SK-N-SH treated with all-trans-retinoic acid at 6 μM for 48 hours (cell line): ENCODE measurements around the gene ELK4.

ENCODE experiments used
- ATAC-seq: fragments of 200-7000 bp; cut with Tn5 transposase; 3 replicates; pipeline ENCODE4 v1.9.1; 2020; ENCODE audit warnings: mild to moderate bottlenecking, moderate library complexity
- ARNTL ChIP-seq: fragments of 450-650 bp; formaldehyde crosslinking; IDR thresholded peaks from 2 replicates; pipeline ENCODE4 v1.5.0; 2020; ENCODE audit warnings: low read depth, mild to moderate bottlenecking, moderate library complexity, borderline replicate concordance
- BACH2 ChIP-seq: fragments of 250-450 bp; sonication (Bioruptor Pico); IDR thresholded peaks from 2 replicates; pipeline ENCODE4 v1.9.0; 2021; ENCODE audit warnings: mild to moderate bottlenecking, borderline replicate concordance
- CSDC2 ChIP-seq: fragments of 250-450 bp; sonication (Bioruptor Pico); IDR thresholded peaks from 2 replicates; pipeline ENCODE4 v1.5.0; 2020; ENCODE audit warnings: mild to moderate bottlenecking, moderate library complexity
- ESRRG ChIP-seq: fragments of 250-450 bp; sonication (Bioruptor Pico); IDR thresholded peaks from 2 replicates; pipeline ENCODE4 v1.6.1; 2021; ENCODE audit warnings: mild to moderate bottlenecking
- GLIS3 ChIP-seq: fragments of 250-450 bp; sonication (Bioruptor Pico); IDR thresholded peaks from 2 replicates; pipeline ENCODE4 v1.5.0; 2020; ENCODE audit warnings: mild to moderate bottlenecking, moderate library complexity
- ISL1 ChIP-seq: fragments of 250-450 bp; sonication (Bioruptor Pico); IDR thresholded peaks from 2 replicates; pipeline ENCODE4 v2.1.2; 2022; ENCODE audit warnings: mild to moderate bottlenecking, moderate library complexity
- PPARA ChIP-seq: fragments of 250-450 bp; sonication (Bioruptor Pico); IDR thresholded peaks from 2 replicates; pipeline ENCODE4 v1.5.0; 2020; ENCODE audit warnings: mild to moderate bottlenecking, borderline replicate concordance
- RARB ChIP-seq: fragments of 250-450 bp; sonication (Bioruptor Pico); IDR thresholded peaks from 2 replicates; pipeline ENCODE4 v1.8.0; 2021; ENCODE audit warnings: mild to moderate bottlenecking, moderate library complexity
- SNAI2 ChIP-seq: fragments of 250-450 bp; sonication (Bioruptor Pico); IDR thresholded peaks from 2 replicates; pipeline ENCODE4 v1.5.0; 2020; ENCODE audit warnings: mild to moderate bottlenecking, moderate library complexity
- TOX ChIP-seq: fragments of 250-450 bp; sonication (Bioruptor Pico); IDR thresholded peaks from 2 replicates; pipeline ENCODE4 v1.8.0; 2021; ENCODE audit warnings: mild to moderate bottlenecking, moderate library complexity, borderline replicate concordance
- ZC3H10 ChIP-seq: fragments of 250-450 bp; sonication (Bioruptor Pico); IDR thresholded peaks from 2 replicates; pipeline ENCODE4 v1.5.1; 2021; ENCODE audit warnings: mild to moderate bottlenecking, moderate library complexity
- ZFP30 ChIP-seq: fragments of 450-650 bp; formaldehyde crosslinking; IDR thresholded peaks from 2 replicates; pipeline ENCODE4 v1.5.0; 2022; ENCODE audit warnings: mild to moderate bottlenecking, moderate library complexity
- ZNF565 ChIP-seq: fragments of 450-650 bp; formaldehyde crosslinking; conservative IDR thresholded peaks from 2 replicates; pipeline ENCODE4 v1.5.0; 2020; ENCODE audit warnings: low read depth, mild to moderate bottlenecking, moderate library complexity
- ZNF70 ChIP-seq: fragments of 450-650 bp; formaldehyde crosslinking; IDR thresholded peaks from 2 replicates; pipeline ENCODE4 v1.5.0; 2020; ENCODE audit warnings: mild to moderate bottlenecking, moderate library complexity
- ZNF8 ChIP-seq: fragments of 450-650 bp; formaldehyde crosslinking; IDR thresholded peaks from 2 replicates; pipeline ENCODE4 v1.5.0; 2020; ENCODE audit warnings: mild to moderate bottlenecking, moderate library complexity
- TF ChIP-seq, protein P1 (sequence below): fragments of 250-450 bp; sonication (Bioruptor Pico); IDR thresholded peaks from 2 replicates; pipeline ENCODE4 v1.5.0; 2020; ENCODE audit warnings: mild to moderate bottlenecking, moderate library complexity
- TF ChIP-seq, protein P2 (sequence below): fragments of 250-450 bp; sonication (Bioruptor Pico); IDR thresholded peaks from 2 replicates; pipeline ENCODE4 v1.5.1; 2020; ENCODE audit warnings: low read depth, mild to moderate bottlenecking, moderate library complexity
- TF ChIP-seq, protein P3 (sequence below): fragments of 250-450 bp; sonication (Bioruptor Pico); IDR thresholded peaks from 2 replicates; pipeline ENCODE4 v1.8.0; 2020; ENCODE audit warnings: mild to moderate bottlenecking, moderate library complexity, borderline replicate concordance
- TF ChIP-seq, protein P4 (sequence below): fragments of 250-450 bp; sonication (Bioruptor Pico); IDR thresholded peaks from 2 replicates; pipeline ENCODE4 v1.5.1; 2021; ENCODE audit warnings: mild to moderate bottlenecking, moderate library complexity

Gene ELK4

DNA sequence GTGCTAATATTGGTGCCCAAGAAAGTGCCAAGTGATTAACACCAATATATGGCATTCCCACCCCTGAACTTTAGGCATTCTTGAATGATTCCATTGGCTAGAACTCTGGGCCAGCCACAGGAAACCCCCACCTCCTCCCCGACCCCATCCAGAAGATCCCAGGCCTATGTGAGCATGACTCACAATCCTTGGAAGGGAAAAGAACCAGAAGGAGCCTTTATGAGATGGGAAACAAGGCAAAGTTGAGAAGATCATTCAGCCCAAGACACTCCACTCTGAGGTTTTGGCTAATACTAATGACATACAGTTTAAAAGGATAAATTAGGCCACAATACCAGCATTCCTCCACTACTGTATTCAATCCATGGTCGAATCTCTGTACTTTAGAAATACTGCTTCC, 21.8 kb downstream of the ELK4 start:
- ATAC-seq: peak; percentile 80

DNA sequence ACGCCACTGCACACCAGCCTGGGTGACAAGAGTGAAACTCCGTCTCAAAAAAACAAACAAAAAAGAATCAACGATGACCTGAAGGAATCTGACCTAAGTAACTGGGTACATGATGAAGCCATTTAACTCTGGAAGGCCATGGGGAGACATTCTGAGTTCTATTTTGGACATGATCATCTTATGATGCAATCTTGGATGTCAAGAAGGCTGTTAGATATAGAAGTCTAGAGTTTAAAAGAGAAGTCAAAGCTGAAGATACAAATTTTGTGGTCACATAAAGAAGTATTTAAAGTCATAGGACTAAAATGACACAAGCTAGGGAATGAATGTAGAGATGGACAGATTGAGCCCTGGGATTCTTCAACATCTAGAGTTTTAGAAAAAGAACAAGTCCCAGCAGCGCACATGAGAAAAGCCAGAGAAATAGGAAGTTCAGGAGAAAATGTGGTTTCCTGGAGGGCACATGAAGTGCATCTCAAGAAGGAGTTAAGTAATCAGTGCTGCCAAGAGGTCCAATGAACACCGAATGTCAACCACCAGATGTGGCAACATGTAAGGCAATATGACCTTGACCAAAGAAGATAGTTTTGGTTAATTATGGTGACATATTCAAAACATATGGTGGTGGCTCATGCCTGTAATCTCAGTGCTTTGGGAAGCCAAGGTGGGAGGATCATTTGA, 26.8 kb downstream of the ELK4 start:
- ATAC-seq: no peak
- TF ChIP-seq, protein P1, sequence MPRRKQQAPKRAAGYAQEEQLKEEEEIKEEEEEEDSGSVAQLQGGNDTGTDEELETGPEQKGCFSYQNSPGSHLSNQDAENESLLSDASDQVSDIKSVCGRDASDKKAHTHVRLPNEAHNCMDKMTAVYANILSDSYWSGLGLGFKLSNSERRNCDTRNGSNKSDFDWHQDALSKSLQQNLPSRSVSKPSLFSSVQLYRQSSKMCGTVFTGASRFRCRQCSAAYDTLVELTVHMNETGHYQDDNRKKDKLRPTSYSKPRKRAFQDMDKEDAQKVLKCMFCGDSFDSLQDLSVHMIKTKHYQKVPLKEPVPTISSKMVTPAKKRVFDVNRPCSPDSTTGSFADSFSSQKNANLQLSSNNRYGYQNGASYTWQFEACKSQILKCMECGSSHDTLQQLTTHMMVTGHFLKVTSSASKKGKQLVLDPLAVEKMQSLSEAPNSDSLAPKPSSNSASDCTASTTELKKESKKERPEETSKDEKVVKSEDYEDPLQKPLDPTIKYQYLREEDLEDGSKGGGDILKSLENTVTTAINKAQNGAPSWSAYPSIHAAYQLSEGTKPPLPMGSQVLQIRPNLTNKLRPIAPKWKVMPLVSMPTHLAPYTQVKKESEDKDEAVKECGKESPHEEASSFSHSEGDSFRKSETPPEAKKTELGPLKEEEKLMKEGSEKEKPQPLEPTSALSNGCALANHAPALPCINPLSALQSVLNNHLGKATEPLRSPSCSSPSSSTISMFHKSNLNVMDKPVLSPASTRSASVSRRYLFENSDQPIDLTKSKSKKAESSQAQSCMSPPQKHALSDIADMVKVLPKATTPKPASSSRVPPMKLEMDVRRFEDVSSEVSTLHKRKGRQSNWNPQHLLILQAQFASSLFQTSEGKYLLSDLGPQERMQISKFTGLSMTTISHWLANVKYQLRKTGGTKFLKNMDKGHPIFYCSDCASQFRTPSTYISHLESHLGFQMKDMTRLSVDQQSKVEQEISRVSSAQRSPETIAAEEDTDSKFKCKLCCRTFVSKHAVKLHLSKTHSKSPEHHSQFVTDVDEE (CRISPR knock-in tag): no peak
- TF ChIP-seq, protein P2, sequence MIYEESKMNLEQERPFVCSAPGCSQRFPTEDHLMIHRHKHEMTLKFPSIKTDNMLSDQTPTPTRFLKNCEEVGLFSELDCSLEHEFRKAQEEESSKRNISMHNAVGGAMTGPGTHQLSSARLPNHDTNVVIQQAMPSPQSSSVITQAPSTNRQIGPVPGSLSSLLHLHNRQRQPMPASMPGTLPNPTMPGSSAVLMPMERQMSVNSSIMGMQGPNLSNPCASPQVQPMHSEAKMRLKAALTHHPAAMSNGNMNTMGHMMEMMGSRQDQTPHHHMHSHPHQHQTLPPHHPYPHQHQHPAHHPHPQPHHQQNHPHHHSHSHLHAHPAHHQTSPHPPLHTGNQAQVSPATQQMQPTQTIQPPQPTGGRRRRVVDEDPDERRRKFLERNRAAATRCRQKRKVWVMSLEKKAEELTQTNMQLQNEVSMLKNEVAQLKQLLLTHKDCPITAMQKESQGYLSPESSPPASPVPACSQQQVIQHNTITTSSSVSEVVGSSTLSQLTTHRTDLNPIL (CRISPR knock-in tag): no peak
- no peak for TF ChIP-seq BACH2 (CRISPR knock-in tag)
- TF ChIP-seq ZNF70 (CRISPR knock-in tag): no peak
- no peak for TF ChIP-seq RARB (CRISPR knock-in tag)
- TF ChIP-seq ZNF565: no peak
- TF ChIP-seq, protein P3, sequence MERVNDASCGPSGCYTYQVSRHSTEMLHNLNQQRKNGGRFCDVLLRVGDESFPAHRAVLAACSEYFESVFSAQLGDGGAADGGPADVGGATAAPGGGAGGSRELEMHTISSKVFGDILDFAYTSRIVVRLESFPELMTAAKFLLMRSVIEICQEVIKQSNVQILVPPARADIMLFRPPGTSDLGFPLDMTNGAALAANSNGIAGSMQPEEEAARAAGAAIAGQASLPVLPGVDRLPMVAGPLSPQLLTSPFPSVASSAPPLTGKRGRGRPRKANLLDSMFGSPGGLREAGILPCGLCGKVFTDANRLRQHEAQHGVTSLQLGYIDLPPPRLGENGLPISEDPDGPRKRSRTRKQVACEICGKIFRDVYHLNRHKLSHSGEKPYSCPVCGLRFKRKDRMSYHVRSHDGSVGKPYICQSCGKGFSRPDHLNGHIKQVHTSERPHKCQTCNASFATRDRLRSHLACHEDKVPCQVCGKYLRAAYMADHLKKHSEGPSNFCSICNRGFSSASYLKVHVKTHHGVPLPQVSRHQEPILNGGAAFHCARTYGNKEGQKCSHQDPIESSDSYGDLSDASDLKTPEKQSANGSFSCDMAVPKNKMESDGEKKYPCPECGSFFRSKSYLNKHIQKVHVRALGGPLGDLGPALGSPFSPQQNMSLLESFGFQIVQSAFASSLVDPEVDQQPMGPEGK: no peak
- no peak for TF ChIP-seq ZFP30
- no peak for TF ChIP-seq ARNTL
- TF ChIP-seq GLIS3 (CRISPR knock-in tag): no peak
- no peak for TF ChIP-seq CSDC2 (CRISPR knock-in tag)
- TF ChIP-seq, protein P4, sequence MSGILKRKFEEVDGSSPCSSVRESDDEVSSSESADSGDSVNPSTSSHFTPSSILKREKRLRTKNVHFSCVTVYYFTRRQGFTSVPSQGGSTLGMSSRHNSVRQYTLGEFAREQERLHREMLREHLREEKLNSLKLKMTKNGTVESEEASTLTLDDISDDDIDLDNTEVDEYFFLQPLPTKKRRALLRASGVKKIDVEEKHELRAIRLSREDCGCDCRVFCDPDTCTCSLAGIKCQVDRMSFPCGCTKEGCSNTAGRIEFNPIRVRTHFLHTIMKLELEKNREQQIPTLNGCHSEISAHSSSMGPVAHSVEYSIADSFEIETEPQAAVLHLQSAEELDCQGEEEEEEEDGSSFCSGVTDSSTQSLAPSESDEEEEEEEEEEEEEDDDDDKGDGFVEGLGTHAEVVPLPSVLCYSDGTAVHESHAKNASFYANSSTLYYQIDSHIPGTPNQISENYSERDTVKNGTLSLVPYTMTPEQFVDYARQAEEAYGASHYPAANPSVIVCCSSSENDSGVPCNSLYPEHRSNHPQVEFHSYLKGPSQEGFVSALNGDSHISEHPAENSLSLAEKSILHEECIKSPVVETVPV (CRISPR knock-in tag): no peak
- no peak for TF ChIP-seq ZNF8
- no peak for TF ChIP-seq ZC3H10

More for the DNA sequence above, 21.8 kb downstream of the ELK4 start:
- TF ChIP-seq ZFP30: no peak
- TF ChIP-seq ARNTL: no peak
- TF ChIP-seq SNAI2 (CRISPR knock-in tag): no peak
- TF ChIP-seq, protein P1 (CRISPR knock-in tag): no peak
- TF ChIP-seq PPARA (CRISPR knock-in tag): no peak
- TF ChIP-seq ZC3H10: no peak
- no peak for TF ChIP-seq TOX (CRISPR knock-in tag)
- TF ChIP-seq, protein P3: no peak
- TF ChIP-seq ESRRG: no peak
- TF ChIP-seq BACH2 (CRISPR knock-in tag): no peak
- no peak for TF ChIP-seq ISL1 (CRISPR knock-in tag)
- TF ChIP-seq, protein P2 (CRISPR knock-in tag): no peak
- TF ChIP-seq, protein P4 (CRISPR knock-in tag): no peak
- no peak for TF ChIP-seq ZNF8
- TF ChIP-seq CSDC2 (CRISPR knock-in tag): no peak
